HG02884 (cell line): ENCODE measurements around the gene GNAT2.

ENCODE experiments used
- ATAC-seq: cut with Tn5 transposase; IDR thresholded peaks from one replicate; pipeline ENCODE4 v1.9.1; 2021; ENCODE audit warnings: mild to moderate bottlenecking, moderate library complexity; ENCODE audit not compliant: unreplicated experiment

Gene GNAT2

DNA sequence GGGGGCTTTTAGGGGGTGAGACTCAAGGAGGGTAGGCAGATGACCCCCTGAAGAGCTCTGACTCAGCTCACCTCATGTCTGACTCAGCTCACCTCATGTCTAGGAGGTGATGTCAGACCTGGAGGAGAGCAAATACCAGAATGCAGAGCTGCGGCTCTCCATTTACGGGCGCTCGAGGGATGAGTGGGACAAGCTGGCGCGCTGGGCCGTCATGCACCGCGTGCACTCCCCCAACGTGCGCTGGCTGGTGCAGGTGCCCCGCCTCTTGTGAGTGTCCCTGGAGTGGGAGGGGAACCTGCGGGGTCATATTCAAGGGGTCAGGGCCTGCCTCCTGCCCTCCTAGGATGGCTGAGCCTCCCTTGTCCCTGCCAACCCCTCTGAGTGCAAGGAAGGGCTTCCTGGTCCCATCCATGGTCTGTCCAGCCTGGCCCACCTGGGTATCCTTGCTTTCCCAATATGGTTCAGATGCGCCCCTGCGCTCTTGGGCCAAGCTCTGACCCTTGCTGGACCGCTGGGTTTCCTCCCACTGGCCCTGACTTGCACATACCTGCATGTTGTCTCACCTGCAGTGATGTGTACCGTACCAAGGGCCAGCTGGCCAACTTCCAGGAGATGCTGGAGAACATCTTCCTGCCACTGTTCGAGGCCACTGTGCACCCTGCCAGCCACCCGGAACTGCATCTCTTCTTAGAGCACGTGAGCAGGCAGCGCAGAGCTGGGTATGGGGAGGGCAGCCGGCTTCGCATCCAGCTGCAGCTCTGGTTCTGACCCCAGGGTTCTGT, 9.3 kb upstream of the GNAT2 start:
- no peak for ATAC-seq

DNA sequence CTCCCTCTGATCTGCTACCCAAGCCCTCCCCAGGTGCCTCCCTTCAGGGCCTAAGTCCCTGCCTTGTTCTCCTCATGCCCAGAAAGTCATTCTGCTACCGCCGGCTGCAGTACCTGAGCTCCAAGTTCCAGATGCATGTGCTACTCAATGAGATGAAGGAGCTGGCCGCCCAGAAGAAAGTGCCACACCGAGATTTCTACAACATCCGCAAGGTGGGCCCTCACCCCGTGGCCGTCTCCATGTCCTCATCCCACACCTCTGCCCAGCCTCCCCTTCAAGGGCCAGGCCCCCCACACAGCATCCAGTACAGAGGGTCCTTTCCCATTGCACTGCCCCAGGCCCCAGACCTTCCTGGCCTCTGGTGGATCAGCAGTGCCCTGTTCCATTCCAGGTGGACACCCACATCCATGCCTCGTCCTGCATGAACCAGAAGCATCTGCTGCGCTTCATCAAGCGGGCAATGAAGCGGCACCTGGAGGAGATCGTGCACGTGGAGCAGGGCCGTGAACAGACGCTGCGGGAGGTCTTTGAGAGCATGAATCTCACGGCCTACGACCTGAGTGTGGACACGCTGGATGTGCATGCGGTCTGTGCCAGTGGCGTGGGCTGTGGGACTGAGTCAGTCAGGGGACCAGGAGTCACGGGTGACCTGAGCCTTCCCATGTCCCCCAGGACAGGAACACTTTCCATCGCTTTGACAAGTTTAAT, 8.4 kb upstream of the GNAT2 start:
- no peak for ATAC-seq

DNA sequence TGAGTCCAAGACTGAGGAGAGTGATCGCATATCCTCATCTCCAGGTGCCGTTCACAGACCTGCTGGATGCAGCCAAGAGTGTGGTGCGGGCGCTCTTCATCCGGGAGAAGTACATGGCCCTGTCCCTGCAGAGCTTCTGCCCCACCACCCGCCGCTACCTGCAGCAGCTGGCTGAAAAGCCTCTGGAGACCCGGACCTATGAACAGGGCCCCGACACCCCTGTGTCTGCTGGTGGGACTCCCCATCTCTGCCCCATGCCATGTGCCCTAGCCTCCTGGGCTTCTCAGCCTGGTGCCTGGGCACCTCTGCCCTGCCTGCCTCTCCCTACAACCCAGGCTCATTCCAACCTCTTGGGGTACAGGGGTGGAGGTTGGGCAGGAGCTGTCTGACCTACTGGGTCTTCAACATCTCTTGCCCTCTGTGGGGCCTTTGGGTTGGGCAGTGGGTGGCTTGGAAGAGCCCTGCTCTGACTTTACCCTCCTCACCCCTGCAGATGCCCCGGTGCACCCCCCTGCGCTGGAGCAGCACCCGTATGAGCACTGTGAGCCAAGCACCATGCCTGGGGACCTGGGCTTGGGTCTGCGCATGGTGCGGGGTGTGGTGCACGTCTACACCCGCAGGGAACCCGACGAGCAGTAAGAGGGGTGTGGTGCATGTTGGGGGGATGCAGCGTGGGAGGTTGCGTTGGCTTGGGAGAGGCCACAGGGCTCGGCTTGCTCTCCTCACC, 7.4 kb upstream of the GNAT2 start:
- ATAC-seq: no peak

DNA sequence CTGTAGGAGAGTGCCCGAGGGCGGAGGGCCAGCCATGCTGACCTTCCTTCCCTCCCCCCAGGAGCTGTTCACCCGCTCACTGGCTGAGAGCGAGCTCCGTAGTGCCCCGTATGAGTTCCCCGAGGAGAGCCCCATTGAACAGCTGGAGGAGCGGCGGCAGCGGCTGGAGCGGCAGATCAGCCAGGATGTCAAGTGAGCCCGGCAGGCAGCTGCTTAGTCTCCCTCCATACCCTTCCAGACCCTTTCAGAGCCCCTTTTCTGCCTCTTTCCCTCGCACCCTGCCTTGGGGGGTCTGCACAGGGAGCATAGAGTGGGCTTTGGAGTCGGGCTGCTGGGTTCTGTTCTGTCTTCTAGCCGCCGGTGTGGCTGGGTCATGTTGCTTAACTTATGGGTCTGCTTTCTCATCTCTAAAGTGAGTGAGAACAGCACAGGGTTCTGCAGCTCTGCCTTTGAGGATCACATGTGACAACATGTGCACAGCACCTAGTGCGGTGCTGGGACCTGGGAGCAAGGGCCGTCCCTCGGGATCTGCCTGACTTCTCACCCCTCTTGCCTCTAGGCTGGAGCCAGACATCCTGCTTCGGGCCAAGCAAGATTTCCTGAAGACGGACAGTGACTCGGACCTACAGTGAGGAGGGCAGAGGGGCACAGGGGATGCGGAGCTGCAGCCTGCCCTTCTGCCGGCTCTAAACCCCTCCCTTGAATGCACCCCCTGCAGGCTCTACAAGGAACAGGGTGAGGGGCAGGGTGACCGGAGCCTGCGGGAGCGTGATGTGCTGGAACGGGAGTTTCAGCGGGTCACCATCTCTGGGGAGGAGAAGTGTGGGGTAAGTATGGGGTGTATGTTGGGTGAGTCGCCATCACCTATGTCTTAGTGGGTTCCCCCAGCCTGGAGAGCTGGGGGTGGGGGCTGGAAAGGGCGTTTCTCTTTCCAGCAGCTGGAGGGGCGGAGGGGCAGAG, 6.5 kb upstream of the GNAT2 start:
- no peak for ATAC-seq

DNA sequence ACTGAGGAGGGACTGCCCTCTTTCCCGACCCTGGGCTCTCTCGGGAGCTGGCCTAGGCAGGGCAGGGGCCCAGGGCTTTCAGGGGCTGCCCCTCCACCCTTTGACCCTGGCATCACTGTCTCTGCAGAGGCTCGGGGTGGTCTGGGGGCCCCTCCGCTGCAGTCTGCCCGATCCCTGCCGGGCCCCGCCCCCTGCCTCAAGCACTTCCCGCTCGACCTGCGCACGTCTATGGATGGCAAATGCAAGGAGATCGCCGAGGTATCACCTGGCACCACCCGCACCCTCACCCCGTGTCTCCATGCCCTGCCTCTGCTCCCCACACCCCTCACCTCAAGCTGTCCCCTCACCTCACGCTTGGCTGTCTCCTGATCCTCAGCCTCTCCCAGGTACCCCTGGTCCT, 5.8 kb upstream of the GNAT2 start:
- ATAC-seq: no peak

DNA sequence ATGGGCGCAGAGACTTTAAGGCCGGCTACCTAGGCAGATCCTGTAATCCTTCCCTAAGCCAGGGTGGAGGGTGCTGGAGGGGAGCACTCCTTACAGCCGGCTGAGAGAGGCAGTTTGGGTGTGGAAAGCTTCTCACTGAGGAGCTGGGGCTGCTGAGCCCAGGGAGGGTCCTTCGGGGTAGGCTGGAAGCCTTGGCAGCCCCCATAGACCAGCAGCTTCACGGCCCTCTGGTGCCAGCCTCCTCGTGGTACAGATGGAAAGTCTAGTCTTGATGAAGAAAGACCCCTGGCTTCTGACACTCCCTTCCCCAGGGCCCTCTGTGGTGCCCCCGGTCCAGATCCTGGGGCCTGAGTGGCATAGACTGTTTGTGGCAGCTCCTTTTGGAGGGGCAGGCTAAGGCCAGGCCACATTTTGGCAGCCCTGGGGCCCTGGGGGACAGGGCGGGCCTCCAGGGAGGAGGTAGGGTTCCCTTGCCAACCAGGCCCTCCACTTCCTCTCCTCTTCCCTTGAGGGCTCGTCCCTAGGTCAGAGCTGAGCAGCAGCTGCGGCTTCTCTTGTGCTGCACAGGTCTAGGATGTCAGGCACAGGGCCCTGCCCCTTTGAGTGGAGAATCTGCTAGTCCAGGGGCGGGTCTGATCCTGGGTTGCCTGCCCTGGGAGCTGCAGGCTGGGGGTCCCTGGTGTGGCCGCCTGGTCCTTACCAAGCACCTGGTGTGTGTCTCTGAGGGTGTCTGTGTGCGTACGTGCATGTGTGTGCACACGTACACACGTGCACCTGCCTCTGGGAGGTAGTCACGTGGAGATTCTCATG, 5.0 kb upstream of the GNAT2 start:
- ATAC-seq: no peak

DNA sequence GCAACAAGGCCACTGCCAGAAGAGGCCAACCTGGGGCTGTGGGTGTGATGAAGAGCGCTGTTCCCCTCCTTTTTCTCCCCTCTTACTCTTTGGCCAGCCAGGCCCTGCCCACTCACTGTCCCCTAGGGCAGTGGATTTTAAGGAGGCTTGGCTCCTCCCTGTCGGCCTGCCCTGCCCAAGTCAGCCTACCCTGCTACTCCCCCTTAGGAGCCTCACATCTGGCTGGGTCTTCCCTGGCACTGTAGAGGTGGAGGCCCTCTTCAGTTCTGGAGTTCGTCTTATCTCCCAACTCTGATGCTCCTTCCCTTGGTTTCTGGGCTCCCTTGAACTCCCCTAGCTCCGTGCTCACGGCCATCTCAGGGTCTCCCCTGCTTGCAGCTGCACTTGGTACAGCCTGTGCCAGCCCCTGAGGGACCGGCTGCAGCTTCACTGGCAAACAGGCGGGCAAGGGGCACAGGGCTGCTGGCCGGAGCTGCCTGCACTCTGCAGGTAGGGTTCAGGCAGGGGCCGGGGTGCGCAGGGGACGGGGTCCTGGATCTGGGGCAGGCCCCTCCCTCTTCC, 4.3 kb upstream of the GNAT2 start:
- no peak for ATAC-seq

DNA sequence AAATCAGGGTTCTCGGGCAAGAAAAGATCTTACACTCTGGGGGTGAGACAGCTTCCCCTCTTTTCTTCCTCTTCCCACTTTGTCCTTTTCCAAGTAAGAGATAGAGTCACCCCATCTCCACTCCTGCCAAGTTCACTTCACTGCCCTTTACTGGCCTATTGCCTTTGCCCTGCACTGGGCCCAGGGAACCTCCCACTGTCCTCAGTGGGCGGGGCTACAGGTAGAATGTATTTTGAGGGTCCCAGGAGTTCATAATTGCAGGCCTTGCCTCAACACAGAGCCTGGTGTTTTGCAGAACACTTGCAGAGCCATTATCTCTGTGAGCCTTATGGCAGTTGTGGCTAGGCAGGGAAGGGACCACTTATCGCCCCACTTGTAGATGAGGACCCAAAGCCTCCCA, 3.5 kb upstream of the GNAT2 start:
- ATAC-seq: no peak

DNA sequence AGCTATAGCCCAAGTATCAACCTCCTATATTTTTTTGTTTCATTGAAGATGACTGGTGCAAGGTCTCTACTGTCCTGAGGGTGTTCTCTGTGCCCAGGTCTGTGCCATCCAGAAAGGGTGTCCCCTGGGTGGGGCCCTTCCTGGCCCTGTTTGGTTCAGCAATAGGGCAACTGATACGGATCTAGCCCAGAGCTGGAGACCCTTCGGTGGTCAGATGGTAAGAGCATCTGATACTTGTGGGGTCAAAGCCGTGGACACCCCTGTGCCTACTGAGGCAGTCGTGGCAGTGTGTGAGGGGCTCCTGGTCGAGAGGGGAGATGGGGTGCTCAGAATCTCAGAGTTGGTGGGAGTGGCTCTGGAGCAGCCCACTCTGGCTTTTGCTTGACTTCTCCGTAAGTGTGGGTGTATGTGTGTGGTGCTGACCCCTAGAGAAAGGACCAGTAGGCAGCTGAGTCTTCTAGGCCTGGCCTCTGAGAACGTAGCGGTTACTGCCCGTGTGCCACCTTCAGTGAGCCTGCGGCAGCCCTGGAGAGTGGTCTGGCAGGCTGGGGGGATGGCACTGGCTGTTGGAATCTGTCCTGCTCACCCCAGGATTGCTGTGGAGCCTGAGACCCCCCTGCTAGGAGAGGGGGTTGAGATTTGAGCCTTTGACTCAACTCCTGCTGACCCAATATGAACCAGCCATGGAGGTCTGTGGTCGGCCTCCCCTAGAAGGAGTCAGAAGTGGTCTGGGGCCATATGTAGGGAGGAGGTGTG, 2.9 kb upstream of the GNAT2 start:
- ATAC-seq: no peak

DNA sequence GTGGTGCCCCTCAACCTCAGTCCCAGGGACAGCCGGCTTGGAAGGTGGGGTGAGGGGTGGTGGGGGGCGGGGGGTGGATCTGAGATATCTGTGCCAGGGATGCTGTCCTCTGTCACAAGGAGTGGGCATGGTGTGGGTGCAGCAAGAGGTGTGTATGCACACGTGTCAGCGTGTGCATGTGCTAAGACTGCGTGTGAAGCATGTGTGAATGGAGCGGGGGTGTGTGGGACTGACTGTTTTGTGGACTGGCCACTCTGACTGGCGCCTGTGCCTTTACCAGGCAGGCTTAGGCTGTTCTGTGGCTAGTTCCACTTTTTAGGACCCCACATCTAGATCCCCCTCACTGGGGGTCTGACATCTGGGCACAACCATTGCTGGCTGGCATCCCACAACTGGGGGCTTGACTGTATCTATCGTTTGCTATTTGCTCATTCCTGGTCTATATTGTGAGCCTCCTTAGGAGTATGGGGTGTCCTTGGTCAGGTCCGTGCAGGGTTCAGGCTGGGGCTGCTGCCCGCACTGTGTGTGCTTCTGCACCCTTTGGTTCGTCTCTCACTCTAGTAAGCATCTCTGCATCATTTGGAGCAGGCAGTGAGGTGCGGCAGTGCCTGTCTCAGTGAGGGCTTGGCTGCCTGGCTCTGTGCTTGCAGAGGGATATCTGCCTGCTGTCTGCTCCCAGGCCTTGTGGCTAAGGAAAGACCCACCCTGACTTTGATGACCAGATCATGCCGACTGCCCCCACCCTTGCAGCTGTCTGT, 2.1 kb upstream of the GNAT2 start:
- no peak for ATAC-seq

DNA sequence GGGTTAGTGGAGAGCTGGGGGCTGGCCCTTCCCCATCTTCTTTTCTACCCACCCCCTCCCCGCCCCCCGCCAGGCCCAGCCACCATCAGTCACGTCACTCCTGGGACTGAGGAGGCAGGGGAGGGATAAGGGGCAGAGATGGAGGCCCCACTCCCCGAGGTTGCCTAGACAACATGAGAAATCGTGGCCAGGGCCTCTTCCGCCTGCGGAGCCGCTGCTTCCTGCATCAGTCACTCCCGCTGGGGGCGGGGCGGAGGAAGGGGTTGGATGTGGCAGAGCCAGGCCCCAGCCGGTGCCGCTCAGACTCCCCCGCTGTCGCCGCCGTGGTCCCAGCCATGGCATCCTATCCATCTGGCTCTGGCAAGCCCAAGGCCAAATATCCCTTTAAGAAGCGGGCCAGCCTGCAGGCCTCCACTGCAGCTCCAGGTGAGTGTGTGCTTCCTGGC, 1.4 kb upstream of the GNAT2 start:
- ATAC-seq: peak; percentile 66

DNA sequence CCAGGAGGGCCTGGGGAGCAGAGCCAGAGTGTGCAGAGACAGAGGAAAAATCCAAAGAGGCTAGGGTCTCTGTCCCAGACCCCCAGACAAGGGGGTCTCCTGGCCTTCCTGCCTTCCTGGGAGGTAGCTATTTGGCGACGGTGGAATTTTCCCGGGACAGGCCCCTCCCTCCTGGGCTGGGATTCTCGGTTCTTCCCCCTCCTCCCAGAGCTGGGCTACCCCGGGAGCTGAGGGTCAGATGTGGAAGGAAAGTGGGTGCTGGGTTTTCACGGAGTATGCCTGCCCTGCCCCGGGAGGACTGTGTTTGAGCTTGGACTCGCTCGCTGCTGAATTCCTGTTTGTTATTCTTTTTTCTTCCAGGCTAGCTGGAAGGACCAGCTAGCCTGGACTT, 980 bp upstream of the GNAT2 start:
- ATAC-seq: no peak

DNA sequence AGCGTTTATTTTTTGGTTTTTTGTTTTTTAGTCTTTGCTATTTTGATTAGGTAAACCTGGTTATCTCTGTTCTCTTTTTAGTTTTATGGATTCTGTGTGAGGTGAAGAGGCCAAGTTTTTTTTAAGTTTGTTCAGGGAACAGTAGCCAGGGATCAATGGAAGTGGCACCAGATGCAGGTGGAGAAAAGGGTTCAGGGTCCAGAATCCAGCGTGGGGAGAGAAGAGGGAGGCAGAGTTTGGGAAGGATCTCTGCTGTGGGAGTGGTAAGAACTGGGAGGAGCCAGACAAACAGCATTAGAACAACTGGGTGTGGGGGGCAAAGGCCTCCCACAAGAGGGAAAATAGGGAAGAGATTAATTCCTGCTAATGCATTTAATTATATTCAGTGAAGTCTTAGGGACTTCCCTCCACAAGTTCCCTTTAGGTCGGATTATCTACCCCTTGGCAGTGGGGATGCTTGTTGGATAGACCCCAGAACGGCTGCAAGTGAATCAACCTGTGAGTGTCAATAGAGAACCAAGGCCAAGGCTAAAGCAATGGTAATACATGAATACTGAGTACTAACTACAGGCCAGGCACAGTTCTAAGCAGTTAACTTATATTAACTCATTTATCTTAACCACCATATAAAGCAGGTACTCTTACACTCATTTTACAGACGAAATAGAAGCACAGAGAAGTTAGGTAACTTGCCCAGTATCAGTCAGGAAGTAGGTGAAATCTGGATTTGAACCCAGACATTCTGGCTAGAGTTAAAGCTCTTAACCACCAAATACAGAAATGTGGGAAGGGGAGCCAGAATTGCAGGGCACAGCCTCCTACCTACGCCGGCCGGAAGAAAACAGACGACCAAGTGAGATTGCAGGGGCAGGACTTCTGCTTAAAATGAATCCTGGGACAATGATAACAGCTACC, 498 bp downstream of the GNAT2 start:
- no peak for ATAC-seq

DNA sequence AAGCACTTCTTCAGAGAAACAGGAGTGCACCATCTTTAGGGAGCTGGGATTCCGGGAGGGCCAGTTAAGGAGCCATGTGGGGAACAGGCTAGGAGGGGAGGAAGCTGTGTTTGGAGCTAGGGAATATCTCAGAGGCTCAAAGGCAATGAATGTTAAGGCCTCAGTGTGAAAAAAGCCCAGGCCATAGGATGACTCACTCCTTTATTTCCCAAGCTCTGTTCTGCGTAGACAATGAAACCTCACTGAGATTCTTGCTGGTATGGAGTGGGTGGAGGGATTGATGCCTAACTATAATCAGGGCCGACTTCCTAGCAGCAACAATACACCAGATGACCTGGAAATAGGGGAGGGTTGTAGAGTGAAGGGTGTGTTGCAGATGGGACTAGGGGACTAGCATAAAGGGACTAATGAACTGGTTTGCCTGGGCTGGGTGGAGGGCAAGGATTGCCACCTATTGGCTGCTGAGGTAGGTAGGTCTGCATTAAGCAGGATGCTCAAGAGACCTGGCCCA, 2.1 kb downstream of the GNAT2 start:
- ATAC-seq: no peak

DNA sequence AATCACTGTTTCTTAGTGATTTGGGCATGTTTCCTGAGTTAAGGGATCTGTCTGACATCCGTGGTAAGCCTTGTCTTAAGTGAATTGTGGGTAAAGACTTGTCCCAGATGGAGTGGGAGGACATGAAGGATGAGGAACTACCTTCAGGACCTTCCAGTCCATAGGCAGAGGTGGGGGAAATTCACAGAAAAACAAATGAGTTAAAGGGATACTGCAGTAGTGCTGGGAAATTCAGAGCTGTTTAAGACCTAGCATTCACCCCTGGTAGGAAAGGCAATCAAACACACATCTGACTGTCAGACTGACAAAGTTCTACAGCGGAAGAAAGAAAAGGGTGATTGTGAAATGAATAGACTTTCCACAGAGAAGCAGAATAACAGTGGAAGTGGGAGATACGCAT, 3.0 kb downstream of the GNAT2 start:
- no peak for ATAC-seq

DNA sequence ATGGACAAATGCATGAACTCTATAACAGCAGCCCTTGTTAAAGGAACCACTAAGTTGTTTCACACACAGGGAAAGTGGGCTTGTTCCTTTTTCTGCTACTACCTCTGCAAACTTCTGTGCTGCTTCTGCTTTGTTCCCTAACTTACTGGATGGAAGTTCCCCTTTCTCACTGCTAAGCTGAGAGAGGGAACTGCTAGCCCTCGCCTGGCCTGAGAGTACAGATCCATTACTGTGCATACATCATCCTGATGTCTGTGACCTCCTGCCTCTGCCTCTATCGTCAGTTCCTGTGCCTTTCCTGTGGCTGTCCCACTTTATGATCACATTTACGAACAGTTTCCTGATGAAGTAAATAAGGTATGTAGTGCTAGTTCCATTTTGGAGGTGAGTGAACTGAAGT, 3.5 kb downstream of the GNAT2 start:
- ATAC-seq: no peak
